Smooth muscle cell (in vitro differentiated cells): ENCODE results near the gene ZNF22. TPM values are rescaled to one million over a fixed set of nuclear protein-coding genes. Genes with fewer than 3 reads are reported as not detected.
A peak's percentile ranks its signal among the peaks of the same experiment; 100 is the strongest.

Source experiments
- DNase-seq: peaks from one replicate; lab custom pipeline; 2025; ENCODE audit not compliant: unreplicated experiment; lab: John Stamatoyannopoulos, UW
- H2AFZ ChIP-seq: fragments of 200-600 bp; sonication (generic); 2 replicates; pipeline ENCODE4 v1.6.0; 2016; ENCODE audit warnings: antibody characterized with exemption, low read depth, mild to moderate bottlenecking
- H3F3A ChIP-seq: fragments of 200-600 bp; sonication (generic); 2 replicates; pipeline ENCODE4 v1.6.0; 2017; ENCODE audit warnings: antibody characterized with exemption, low read depth
- H3K27ac ChIP-seq: fragments of 200-600 bp; sonication (generic); 2 replicates; pipeline ENCODE4 v1.5.1; 2016; ENCODE audit warnings: low read depth, mild to moderate bottlenecking
- H3K27me3 ChIP-seq: fragments of 200-600 bp; sonication (generic); 2 replicates; pipeline ENCODE4 v1.6.1; 2016; ENCODE audit warnings: low read depth, mild to moderate bottlenecking
- H3K36me3 ChIP-seq: fragments of 200-600 bp; sonication (generic); 2 replicates; pipeline ENCODE4 v1.5.1; 2016; ENCODE audit warnings: low read depth
- H3K4me1 ChIP-seq: fragments of 200-600 bp; sonication (generic); 2 replicates; pipeline ENCODE4 v1.5.1; 2016; ENCODE audit warnings: low read depth
- H3K4me2 ChIP-seq: fragments of 200-600 bp; sonication (generic); 2 replicates; pipeline ENCODE4 v1.6.0; 2016; ENCODE audit warnings: mild to moderate bottlenecking
- H3K4me3 ChIP-seq: fragments of 200-600 bp; sonication (generic); 2 replicates; pipeline ENCODE4 v1.5.1; 2016; ENCODE audit warnings: mild to moderate bottlenecking
- H3K79me2 ChIP-seq: fragments of 200-600 bp; sonication (generic); 2 replicates; pipeline ENCODE4 v1.6.0; 2016; ENCODE audit warnings: low read depth, mild to moderate bottlenecking
- H3K9ac ChIP-seq: fragments of 200-600 bp; sonication (generic); 2 replicates; pipeline ENCODE4 v1.6.0; 2016; ENCODE audit warnings: low read depth
- H3K9me3 ChIP-seq: fragments of 200-600 bp; sonication (generic); replicated peaks from 2 replicates; pipeline ENCODE4 v1.5.1; 2016; ENCODE audit warnings: low read depth
- H4K20me1 ChIP-seq: fragments of 200-600 bp; sonication (generic); 2 replicates; pipeline ENCODE4 v1.6.0; 2016; ENCODE audit warnings: low read depth
- WGBS: methylation state at CpG from one replicate; pipeline ENCODE4 v1.1.7; 2016; ENCODE audit warnings: low lambda C conversion rate; 5-methylcytosine and 5-hydroxymethylcytosine counted together
- polyA plus RNA-seq: library from polyadenylated mRNA; unstranded; fragments of >200 nt; fragmentation: Nextera tagmentation; extraction: Ambion mirVana; gene quantifications from 2 replicates; pipeline ENCODE4 v1.2.1, GENCODE V29; 2016
- total RNA-seq: library from RNA; depleted of rRNA; stranded (reverse); fragments of >200 nt; gene quantifications from 2 replicates; pipeline ENCODE4 v1.2.3, GENCODE V29; 2014
- TF ChIP-seq, protein P1 (sequence below): fragments of 200-600 bp; sonication (generic); IDR thresholded peaks from 2 replicates; pipeline ENCODE4 v1.5.1; 2017; ENCODE audit warnings: borderline replicate concordance, mild to moderate bottlenecking, antibody characterized with exemption; ENCODE audit not compliant: insufficient read depth, poor library complexity, severe bottlenecking

Gene ZNF22
- total and polyA plus RNA-seq, 2 experiments from 2014 or later, result 30.7 to 38.9 TPM

DNA sequence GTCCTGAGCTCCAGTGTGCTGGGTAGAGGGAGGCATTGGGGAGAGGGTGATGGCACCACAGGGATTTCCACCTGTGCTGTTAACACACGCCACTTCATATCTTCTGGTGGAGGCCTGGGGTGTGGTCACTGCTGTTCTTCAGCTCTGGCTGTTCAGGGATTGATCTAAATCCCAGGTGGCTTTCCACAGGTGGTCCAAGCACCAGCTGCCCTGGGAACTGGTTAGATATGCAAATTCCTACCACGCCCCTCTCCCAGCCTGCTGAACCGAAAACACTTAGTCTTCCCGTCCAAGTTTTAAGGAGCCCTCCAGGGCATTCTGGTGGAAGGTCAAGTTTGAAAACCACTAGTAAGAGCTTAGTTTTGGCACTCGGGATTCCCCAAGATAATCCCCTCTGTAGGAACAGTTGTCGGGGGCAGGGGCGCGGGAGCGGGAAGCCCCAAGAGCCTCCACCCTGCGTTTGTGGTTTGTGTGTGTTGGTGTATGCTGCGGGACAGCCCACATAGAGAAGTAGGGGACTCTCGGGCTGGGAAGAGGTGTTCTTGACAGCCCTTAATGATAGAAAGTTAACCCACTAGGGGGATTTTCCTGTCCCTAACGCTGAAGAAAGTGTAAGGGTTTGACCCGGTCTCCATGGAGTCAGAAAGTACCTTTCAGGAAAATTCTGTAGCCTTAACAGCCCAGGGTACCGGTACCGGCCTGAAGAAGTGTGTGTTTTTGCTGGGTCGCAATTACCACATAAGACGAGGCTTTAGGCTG, 27.2 kb upstream of the ZNF22 start:
- no peak overlapping the region for H3K9ac ChIP-seq
- DNase-seq, result no peak
- peak overlapping the region; percentile 90 for H3K4me2 ChIP-seq
- no peak overlapping the region for H2AFZ ChIP-seq
- H3K79me2 ChIP-seq, result no peaks in the 10 kb centered on the region
- TF ChIP-seq, protein P1, sequence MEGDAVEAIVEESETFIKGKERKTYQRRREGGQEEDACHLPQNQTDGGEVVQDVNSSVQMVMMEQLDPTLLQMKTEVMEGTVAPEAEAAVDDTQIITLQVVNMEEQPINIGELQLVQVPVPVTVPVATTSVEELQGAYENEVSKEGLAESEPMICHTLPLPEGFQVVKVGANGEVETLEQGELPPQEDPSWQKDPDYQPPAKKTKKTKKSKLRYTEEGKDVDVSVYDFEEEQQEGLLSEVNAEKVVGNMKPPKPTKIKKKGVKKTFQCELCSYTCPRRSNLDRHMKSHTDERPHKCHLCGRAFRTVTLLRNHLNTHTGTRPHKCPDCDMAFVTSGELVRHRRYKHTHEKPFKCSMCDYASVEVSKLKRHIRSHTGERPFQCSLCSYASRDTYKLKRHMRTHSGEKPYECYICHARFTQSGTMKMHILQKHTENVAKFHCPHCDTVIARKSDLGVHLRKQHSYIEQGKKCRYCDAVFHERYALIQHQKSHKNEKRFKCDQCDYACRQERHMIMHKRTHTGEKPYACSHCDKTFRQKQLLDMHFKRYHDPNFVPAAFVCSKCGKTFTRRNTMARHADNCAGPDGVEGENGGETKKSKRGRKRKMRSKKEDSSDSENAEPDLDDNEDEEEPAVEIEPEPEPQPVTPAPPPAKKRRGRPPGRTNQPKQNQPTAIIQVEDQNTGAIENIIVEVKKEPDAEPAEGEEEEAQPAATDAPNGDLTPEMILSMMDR, result no peak
- WGBS, result 65% methylated on average over 18 of the region's 18 CpGs
- no peaks in the 10 kb centered on the region for H3K36me3 ChIP-seq
- H3K27ac ChIP-seq, result no peak overlapping the region
- H4K20me1 ChIP-seq, result no peaks in the 10 kb centered on the region
- no peaks in the 10 kb centered on the region for H3K9me3 ChIP-seq
- no peak overlapping the region for H3K4me3 ChIP-seq
- H3F3A ChIP-seq, result peaks cover 6% of the 10 kb centered on the region
- peaks cover 10% of the 10 kb centered on the region for H3K4me1 ChIP-seq
- H3K27me3 ChIP-seq, result no peaks in the 10 kb centered on the region

DNA sequence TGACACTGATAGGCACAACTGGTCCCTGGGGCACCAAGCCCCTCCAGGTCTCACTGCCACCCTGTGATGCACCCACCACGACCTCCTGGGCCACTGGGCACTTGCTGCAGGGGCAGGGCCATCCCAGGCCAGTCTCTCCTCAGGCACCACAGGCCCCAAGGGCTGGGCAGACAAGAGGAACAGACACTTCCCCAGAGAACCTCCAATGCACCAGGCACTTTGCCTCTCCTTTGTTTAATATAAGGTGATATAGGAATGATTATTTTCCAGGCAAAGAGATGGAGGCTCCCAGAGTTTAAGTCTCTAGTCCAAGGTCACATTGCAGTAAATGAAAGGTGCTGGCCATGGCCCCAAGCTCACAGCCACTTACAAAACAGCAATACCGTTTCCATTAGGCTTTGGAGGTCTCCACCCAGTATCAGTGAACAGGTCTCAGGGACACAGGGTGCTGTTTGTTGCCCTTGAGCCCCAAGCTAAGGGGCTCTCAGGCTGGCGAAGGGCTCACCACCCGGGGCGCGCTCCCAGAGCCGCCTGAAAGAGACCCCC, 26.6 kb upstream of the ZNF22 start:
- Histone ChIP-seq H3K9ac (peak overlapping the region; percentile 73), H3K4me2 (peak overlapping the region; percentile 90), H3K4me1 (peaks cover 14% of the 10 kb centered on the region), H3K4me3 (peak overlapping the region; percentile 50), H4K20me1 (no peaks in the 10 kb centered on the region), H3K36me3 (no peaks in the 10 kb centered on the region), H2AFZ (peak overlapping the region; percentile 93), H3K9me3 (no peaks in the 10 kb centered on the region), H3K79me2 (no peaks in the 10 kb centered on the region), H3K27ac (peak overlapping the region; percentile 56), H3K27me3 (no peaks in the 10 kb centered on the region), H3F3A (peaks cover 6% of the 10 kb centered on the region)
- DNase-seq, result no peak
- TF ChIP-seq, protein P1, result no peak
- 53% methylated on average over 7 of the region's 7 CpGs for WGBS

DNA sequence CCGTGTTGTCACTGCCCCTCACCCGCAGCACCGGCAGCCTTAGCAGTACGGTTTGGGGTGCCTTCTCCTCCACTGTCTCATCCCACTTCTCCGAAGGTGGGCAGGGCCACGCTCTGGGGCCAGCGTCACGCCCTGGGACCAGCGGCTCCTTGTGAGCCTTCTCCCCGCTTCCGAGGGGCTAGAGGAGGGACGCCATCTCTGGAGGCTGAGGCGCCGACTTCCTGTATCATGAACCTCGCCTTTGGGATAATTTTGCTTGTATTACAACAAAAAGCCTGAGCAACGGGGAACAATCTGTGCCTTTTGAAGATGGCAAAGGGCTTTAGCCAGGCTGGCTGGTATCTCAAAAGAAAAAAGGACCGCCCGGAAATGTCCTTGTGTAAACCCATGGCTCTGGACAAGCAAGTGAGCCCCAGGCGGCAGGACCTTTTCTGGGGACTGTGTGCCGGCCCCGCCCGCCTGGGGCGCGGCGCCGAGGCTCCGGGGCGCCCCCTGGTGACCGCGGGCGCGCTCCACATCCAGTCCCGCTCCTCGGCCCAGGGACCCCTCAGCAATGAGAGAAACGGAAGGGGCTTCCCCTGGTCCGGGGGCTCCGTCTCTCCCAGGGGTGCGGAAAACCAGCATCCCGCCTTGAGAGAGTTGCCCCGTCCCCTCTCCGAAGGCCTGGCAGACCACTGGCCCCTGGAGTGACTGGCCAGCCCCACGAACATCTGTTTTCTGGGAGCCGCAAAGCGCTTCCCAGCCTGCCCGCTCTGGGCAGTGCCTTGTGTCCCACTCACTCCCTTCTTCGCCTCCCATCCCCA, 25.9 kb upstream of the ZNF22 start:
- TF ChIP-seq, protein P1, result peak; percentile 99
- H3K27me3 ChIP-seq, result no peaks in the 10 kb centered on the region
- H3K9ac ChIP-seq, result peak overlapping the region; percentile 73
- DNase-seq, result peak; percentile 40
- WGBS, result 7% methylated on average over 43 of the region's 46 CpGs
- no peaks in the 10 kb centered on the region for H3K36me3 ChIP-seq
- no peaks in the 10 kb centered on the region for H3K9me3 ChIP-seq
- H3K4me3 ChIP-seq, result peak overlapping the region; percentile 50
- no peaks in the 10 kb centered on the region for H3K79me2 ChIP-seq
- peak overlapping the region; percentile 90 for H3K4me2 ChIP-seq
- peak overlapping the region; percentile 93 for H2AFZ ChIP-seq
- H3K4me1 ChIP-seq, result peaks cover 18% of the 10 kb centered on the region
- H4K20me1 ChIP-seq, result no peaks in the 10 kb centered on the region
- peaks cover 6% of the 10 kb centered on the region for H3F3A ChIP-seq
- H3K27ac ChIP-seq, result peak overlapping the region; percentile 56
